Spinal cord (tissue), 4 donors: Measurements from ENCODE around the gene DEFB110. TPM values are rescaled to one million over a fixed set of nuclear protein-coding genes. Genes with fewer than 3 reads are reported as not detected.

Source experiments
- polyA plus RNA-seq, 2 donors: library from polyadenylated mRNA; unstranded; fragments of 120-200 nt; gene quantifications; one replicate each; pipeline ENCODE4 v1.2.1, GENCODE V29; 2013; ENCODE audit not compliant: insufficient read length in 2 of 2
- total RNA-seq, 2 donors: library from RNA; depleted of rRNA in 1 of 2; stranded (reverse); fragments of 120-200 nt in 1 of 2; fragments of >200 nt in 1 of 2; gene quantifications; one replicate each; pipeline versions ENCODE4 v1.2.3 to v1.2.4, GENCODE V29; 2013 to 2014

Gene DEFB110
- total and polyA plus RNA-seq, 4 donors, result not detected

Other genes starting within 250 kb of the DEFB110 start
- not detected for gene PGK2, start 234.7 kb downstream of the DEFB110 start, total RNA-seq
- gene PGK2, start 234.7 kb downstream of the DEFB110 start, polyA plus RNA-seq, result not detected
- not detected for gene CRISP1, start 155.5 kb downstream of the DEFB110 start, total RNA-seq
- not detected for gene CRISP1, start 155.5 kb downstream of the DEFB110 start, polyA plus RNA-seq
- gene DEFB114, start 57.8 kb downstream of the DEFB110 start, total RNA-seq, result not detected
- not detected for gene DEFB114, start 57.8 kb downstream of the DEFB110 start, polyA plus RNA-seq
- gene DEFB113, start 52.4 kb downstream of the DEFB110 start, total RNA-seq, result not detected
- gene DEFB113, start 52.4 kb downstream of the DEFB110 start, polyA plus RNA-seq, result not detected
- not detected for gene DEFB112, start 27.9 kb upstream of the DEFB110 start, total RNA-seq
- not detected for gene DEFB112, start 27.9 kb upstream of the DEFB110 start, polyA plus RNA-seq